Body of pancreas (tissue), 4 donors: ENCODE measurements around the gene AGTRAP.

Source experiments
- CTCF ChIP-seq, 7 experiments: fragments of 450-650 bp in 4 of 7; fragments of 200-600 bp in 3 of 7; sonication (generic) in 3 of 7; IDR thresholded peaks; one replicate each; pipeline ENCODE4 v1.5.1; 2016 to 2019; ENCODE audit warnings: antibody characterized with exemption in 7 of 7
- POLR2A ChIP-seq, 3 donors: fragments of 450-650 bp; IDR thresholded peaks; one replicate each; pipeline ENCODE4 v1.6.1; 2016; ENCODE audit warnings: antibody characterized with exemption in 3 of 3, mild to moderate bottlenecking in 2 of 3

GRCh38 chr1:11749203-11749689 is 13.3 kb downstream of the AGTRAP start:
- TF ChIP-seq CTCF (IDR thresholded peaks at IDR 0.05) (peak in 6 of 7 experiments; percentile 19 to 66 (median 38)), POLR2A (IDR thresholded peaks at IDR 0.05) (no peak)
